Left ventricle myocardium inferior (tissue), 1 donor: ENCODE data around the gene NUP133. TPM values are rescaled to one million over a fixed set of nuclear protein-coding genes. Genes with fewer than 3 reads are reported as not detected.

ENCODE experiments used
- DNase-seq: peaks from one replicate; pipeline ENCODE4 v3.0.0-alpha.2; 2020
- H3K27ac ChIP-seq: fragments of 200-600 bp; replicated peaks from 2 replicates; pipeline ENCODE4 v1.8.0; 2021
- H3K27me3 ChIP-seq: fragments of 200-600 bp; 2 replicates; pipeline ENCODE4 v1.8.0; 2021; ENCODE audit warnings: low read depth
- H3K36me3 ChIP-seq: fragments of 200-600 bp; 2 replicates; pipeline ENCODE4 v1.8.0; 2021
- H3K4me1 ChIP-seq: fragments of 200-600 bp; 2 replicates; pipeline ENCODE4 v1.8.0; 2021
- H3K4me3 ChIP-seq: fragments of 200-600 bp; 2 replicates; pipeline ENCODE4 v1.8.0; 2021; ENCODE audit warnings: mild to moderate bottlenecking, moderate library complexity
- H3K9me3 ChIP-seq: fragments of 200-600 bp; replicated peaks from 2 replicates; pipeline ENCODE4 v1.8.0; 2021
- CTCF ChIP-seq: fragments of 200-600 bp; IDR thresholded peaks from 2 replicates; pipeline ENCODE4 v1.8.0; 2021; ENCODE audit warnings: antibody characterized with exemption, mild to moderate bottlenecking, borderline replicate concordance
- intact Hi-C: fragments of 100-400 bp; cut with micrococcal nuclease; formaldehyde crosslinking; loops from one replicate; pipeline ENCODE4 v1.11.0; 2022
- total RNA-seq: library from RNA; stranded (reverse); fragmentation: NEBNext Ultra II Directional; extraction: Animal tissue kit (Norgen Biotek cat#: 25700); gene quantifications from one replicate; pipeline ENCODE4 v1.2.1, GENCODE V29; 2021
- donor health status: DM: no; HTN: yes; CAD: no; lungs with severe emphysema.

NUP133 gene
- total RNA-seq, 1 donor from 2014 or later = 31.3 TPM

GRCh38 chr1:229432905-229433304 lies 75.2 kb downstream of the NUP133 start:
- H3K27me3 ChIP-seq = peaks cover 73% of the 10 kb centered on the region
- no peak for DNase-seq
- H3K9me3 ChIP-seq = no peaks in the 10 kb centered on the region
- peak overlapping the region; percentile 59 for H3K27ac ChIP-seq
- H3K4me3 ChIP-seq = peak overlapping the region; percentile 60
- intact Hi-C loops = no loop called here
- no peaks in the 10 kb centered on the region for H3K36me3 ChIP-seq
- H3K4me1 ChIP-seq = peaks cover 58% of the 10 kb centered on the region
- TF ChIP-seq CTCF = no peak

GRCh38 chr1:229432116-229432461 lies 76.1 kb downstream of the NUP133 start:
- H3K27me3 ChIP-seq = peaks cover 81% of the 10 kb centered on the region
- peak overlapping the region; percentile 60 for H3K4me3 ChIP-seq
- peaks cover 58% of the 10 kb centered on the region for H3K4me1 ChIP-seq
- no peak overlapping the region for H3K27ac ChIP-seq
- no peak for DNase-seq
- H3K36me3 ChIP-seq = no peaks in the 10 kb centered on the region
- TF ChIP-seq CTCF = no peak
- intact Hi-C loops = no loop called here
- no peaks in the 10 kb centered on the region for H3K9me3 ChIP-seq

- intact Hi-C loops = no loop called here
- H3K27me3 ChIP-seq = peaks cover 87% of the 10 kb centered on the region
- no peak for DNase-seq
Observed at GRCh38 chr1:229431284-229432115, 76.6 kb downstream of the NUP133 start.

GRCh38 chr1:229430761-229431283 lies 77.3 kb downstream of the NUP133 start:
- TF ChIP-seq CTCF = no peak
- H3K4me3 ChIP-seq = peak overlapping the region; percentile 60
- H3K27me3 ChIP-seq = peaks cover 94% of the 10 kb centered on the region
- H3K9me3 ChIP-seq = no peaks in the 10 kb centered on the region
- H3K4me1 ChIP-seq = peaks cover 54% of the 10 kb centered on the region
- H3K36me3 ChIP-seq = no peaks in the 10 kb centered on the region
- intact Hi-C loops = no loop called here
- DNase-seq = peak; percentile 69
- no peak overlapping the region for H3K27ac ChIP-seq

More at GRCh38 chr1:229431284-229432115, 76.6 kb downstream of the NUP133 start:
- H3K36me3 ChIP-seq = no peaks in the 10 kb centered on the region
- H3K27ac ChIP-seq = no peak overlapping the region
- peak overlapping the region; percentile 60 for H3K4me3 ChIP-seq
- TF ChIP-seq CTCF = no peak
- no peaks in the 10 kb centered on the region for H3K9me3 ChIP-seq
- peaks cover 58% of the 10 kb centered on the region for H3K4me1 ChIP-seq

GRCh38 chr1:229428256-229428655 lies 79.9 kb downstream of the NUP133 start:
- no peak for DNase-seq
- peaks cover 28% of the 10 kb centered on the region for H3K4me1 ChIP-seq
- TF ChIP-seq CTCF = no peak
- no peaks in the 10 kb centered on the region for H3K36me3 ChIP-seq
- intact Hi-C loops = no loop called here
- H3K27ac ChIP-seq = no peak overlapping the region
- H3K4me3 ChIP-seq = no peak overlapping the region
- peaks cover 88% of the 10 kb centered on the region for H3K27me3 ChIP-seq
- H3K9me3 ChIP-seq = peaks cover 14% of the 10 kb centered on the region
